Measurements from ENCODE around the gene PSMD5. TPM values are rescaled to one million over a fixed set of nuclear protein-coding genes. Genes with fewer than 3 reads are reported as not detected.

The PSMD5 gene
- total RNA-seq, 2 donors from 2014 or later: 59.5 to 70.4 TPM

DNA sequence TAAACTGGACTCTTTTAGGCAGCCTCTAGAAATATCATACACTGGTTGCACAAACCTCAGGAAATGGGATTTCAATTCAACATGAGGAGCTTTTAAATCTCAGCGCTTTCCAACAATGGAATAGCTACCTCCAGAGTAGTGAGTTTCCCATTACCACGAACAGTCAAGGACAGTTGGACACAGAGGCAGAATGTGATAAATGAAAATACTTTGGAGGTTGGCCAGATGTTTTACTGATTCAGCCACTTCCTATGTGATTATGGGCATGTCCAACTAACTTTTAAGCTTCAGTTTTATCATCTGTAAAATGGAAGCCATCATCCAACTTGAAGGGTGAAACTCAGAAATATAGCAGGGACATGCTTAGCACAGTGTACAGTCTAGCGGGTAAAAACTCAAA, 51.6 kb downstream of the PSMD5 start:
- peaks cover 8% of the 10 kb centered on the region for H3K36me3 Mint-ChIP-seq
- DNase-seq (ENCODE audit: low spot score) (no peak), ATAC-seq (no peak)
- H3K9me3 Mint-ChIP-seq: no peaks in the 10 kb centered on the region
- peak overlapping the region; percentile 96 for H3K4me3 Mint-ChIP-seq
- no peaks in the 10 kb centered on the region for H3K27me3 Mint-ChIP-seq
- H3K4me1 Mint-ChIP-seq (ENCODE audit: low read depth in 2 of 2): peaks cover 39 to 44% of the 10 kb centered on the region in 2 donors
- H3K27ac Mint-ChIP-seq: peak overlapping the region in 1 of 2 donors; percentile 80

DNA sequence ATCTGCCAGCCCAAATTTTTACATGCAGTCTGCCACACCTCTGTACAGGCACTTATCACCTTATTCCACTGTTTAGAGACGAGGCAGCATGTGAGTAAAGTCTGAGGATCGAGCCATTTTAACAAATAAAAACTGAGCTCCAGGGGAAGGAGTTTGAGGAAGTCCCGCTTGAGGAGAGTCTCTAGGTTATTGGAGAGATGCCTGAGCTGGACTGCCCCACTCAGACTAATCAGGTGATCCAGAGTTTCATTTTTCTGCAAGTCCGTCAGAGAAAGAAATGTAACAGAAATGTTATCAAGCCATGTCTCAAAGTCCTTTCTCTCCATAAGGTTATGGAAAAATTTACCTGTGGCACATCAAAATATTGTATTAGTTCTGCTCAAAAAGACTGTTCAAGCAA, 54.8 kb downstream of the PSMD5 start:
- no peak for ATAC-seq
- Mint-ChIP-seq H3K27ac (no peak overlapping the region), H3K9me3 (no peaks in the 10 kb centered on the region), H3K36me3 (peaks cover 10% of the 10 kb centered on the region), H3K4me1 (ENCODE audit: low read depth in 2 of 2) (peaks cover 40 to 48% of the 10 kb centered on the region in 2 donors), H3K27me3 (no peaks in the 10 kb centered on the region), H3K4me3 (no peak overlapping the region)
- no peak for DNase-seq (ENCODE audit: low spot score)

DNA sequence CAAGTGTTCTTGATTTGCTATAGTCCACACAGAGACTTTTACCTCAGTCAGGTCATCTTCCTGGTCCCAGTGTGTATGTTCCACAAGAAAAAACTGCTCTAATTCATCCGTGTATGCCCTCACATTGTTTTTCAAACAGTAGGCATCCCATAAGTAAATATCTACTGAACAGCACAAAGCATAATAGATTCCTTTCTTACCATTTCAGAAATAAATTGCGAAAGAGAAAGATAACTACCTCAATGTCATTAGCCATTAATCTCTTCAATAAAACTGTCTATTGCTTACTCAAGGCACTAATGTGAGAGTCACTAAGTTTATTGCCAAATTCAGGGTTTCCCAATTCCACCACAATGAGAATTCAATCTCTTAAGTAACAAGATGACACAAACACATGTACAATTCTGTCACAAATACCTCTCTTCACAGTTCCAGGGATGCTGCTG, 59.1 kb downstream of the PSMD5 start:
- Mint-ChIP-seq H3K27me3 (no peaks in the 10 kb centered on the region), H3K9me3 (no peaks in the 10 kb centered on the region), H3K4me1 (ENCODE audit: low read depth in 2 of 2) (peaks cover 31 to 36% of the 10 kb centered on the region in 2 donors), H3K4me3 (no peak overlapping the region), H3K36me3 (peaks cover 14% of the 10 kb centered on the region), H3K27ac (peak overlapping the region; percentile 46 to 81)
- ATAC-seq (peak; percentile 41 to 53), DNase-seq (ENCODE audit: low spot score) (no peak)

DNA sequence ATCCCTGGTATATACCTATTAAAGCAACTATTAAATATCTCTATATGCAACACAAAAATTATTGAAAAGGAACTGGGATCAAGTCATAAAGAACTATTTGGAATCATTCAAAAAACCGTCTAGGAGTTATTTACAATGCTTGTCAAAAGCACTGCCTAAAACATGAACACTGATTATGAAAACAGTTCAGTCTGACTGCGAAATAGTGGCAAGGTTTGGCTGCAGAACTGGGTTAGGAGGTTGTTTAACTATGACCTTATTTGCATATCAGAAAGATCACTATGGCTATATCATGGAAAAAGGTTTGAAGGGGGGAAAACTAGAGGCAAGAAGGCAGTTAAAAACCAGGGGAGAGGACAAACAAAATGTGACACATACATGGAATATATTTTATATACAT, 61.5 kb downstream of the PSMD5 start:
- H3K27ac Mint-ChIP-seq: no peak overlapping the region
- peaks cover 24 to 31% of the 10 kb centered on the region in 2 donors for H3K4me1 Mint-ChIP-seq (ENCODE audit: low read depth in 2 of 2)
- ATAC-seq (no peak), DNase-seq (ENCODE audit: low spot score) (no peak)
- H3K4me3 Mint-ChIP-seq: no peak overlapping the region
- H3K36me3 Mint-ChIP-seq: peaks cover 26% of the 10 kb centered on the region
- H3K9me3 Mint-ChIP-seq: no peaks in the 10 kb centered on the region
- H3K27me3 Mint-ChIP-seq: no peaks in the 10 kb centered on the region

DNA sequence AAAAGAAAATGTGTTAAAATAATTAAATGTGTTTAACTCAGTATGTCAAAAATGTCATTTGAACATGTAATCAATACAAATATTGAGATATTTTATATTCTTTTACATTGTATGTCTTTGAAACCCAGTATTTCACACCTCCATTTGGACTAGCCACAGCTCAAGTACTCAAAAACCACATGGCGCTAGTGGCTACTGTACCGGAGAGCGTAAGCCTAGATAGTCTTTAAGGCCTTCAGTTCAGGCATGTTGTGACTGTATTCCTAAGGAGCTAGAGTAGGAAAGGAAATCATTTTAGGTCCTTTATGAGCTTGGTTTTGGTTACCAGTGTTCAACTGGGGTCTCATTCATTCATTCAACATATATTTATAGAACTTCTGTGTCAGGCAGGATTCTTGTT, 62.4 kb downstream of the PSMD5 start:
- Mint-ChIP-seq H3K36me3 (peaks cover 29% of the 10 kb centered on the region), H3K9me3 (no peaks in the 10 kb centered on the region), H3K27ac (no peak overlapping the region), H3K4me3 (peak overlapping the region; percentile 46), H3K27me3 (no peaks in the 10 kb centered on the region), H3K4me1 (ENCODE audit: low read depth in 2 of 2) (peaks cover 21 to 29% of the 10 kb centered on the region in 2 donors)
- peak; percentile 59 to 71 for ATAC-seq
- DNase-seq (ENCODE audit: low spot score): no peak

DNA sequence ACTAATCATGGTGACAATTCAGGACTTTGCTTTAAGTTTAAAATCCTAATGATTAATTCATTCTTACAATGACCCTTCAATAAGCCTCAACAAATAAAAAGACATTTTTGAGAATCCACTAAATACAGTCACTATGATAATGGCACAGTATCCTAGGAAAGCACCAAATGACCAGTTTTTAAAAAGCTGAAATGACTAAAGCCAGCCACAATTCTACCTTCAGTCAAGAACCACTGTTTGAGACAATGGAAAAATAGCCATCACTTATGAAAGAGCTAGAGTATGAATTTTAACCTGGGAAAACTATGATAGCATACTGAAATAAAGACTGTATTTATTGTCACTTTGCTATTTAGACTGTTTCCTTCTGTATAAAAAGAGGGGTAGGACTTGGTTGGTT, 63.5 kb downstream of the PSMD5 start:
- Mint-ChIP-seq H3K9me3 (no peaks in the 10 kb centered on the region), H3K27ac (no peak overlapping the region), H3K27me3 (no peaks in the 10 kb centered on the region), H3K4me3 (no peak overlapping the region), H3K36me3 (peaks cover 36% of the 10 kb centered on the region), H3K4me1 (ENCODE audit: low read depth in 2 of 2) (peaks cover 25 to 27% of the 10 kb centered on the region in 2 donors)
- no peak for ATAC-seq
- no peak for DNase-seq (ENCODE audit: low spot score)

DNA sequence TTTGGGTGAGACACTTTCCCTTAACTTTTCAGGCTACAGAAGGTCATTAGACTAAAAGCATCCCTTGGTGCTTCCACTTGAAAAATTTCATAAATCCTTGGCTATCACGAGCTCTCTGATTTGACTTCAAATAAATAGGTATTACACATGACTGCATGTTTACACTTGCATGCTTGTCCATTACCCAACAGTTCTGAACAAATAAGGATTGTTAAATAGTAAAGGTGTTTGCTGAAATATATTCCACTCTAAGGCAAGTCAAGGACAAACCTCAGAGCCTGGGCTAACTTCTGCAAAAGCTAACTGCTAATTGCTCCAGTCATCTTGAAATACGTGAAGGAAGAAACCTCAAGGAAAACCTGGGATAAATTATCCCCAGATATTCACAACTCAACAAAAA, 64.0 kb downstream of the PSMD5 start:
- peaks cover 20 to 23% of the 10 kb centered on the region in 2 donors for H3K4me1 Mint-ChIP-seq (ENCODE audit: low read depth in 2 of 2)
- DNase-seq (ENCODE audit: low spot score) (no peak), ATAC-seq (no peak)
- no peaks in the 10 kb centered on the region for H3K9me3 Mint-ChIP-seq
- H3K36me3 Mint-ChIP-seq: peaks cover 36% of the 10 kb centered on the region
- no peak overlapping the region for H3K4me3 Mint-ChIP-seq
- H3K27ac Mint-ChIP-seq: no peak overlapping the region
- H3K27me3 Mint-ChIP-seq: no peaks in the 10 kb centered on the region

DNA sequence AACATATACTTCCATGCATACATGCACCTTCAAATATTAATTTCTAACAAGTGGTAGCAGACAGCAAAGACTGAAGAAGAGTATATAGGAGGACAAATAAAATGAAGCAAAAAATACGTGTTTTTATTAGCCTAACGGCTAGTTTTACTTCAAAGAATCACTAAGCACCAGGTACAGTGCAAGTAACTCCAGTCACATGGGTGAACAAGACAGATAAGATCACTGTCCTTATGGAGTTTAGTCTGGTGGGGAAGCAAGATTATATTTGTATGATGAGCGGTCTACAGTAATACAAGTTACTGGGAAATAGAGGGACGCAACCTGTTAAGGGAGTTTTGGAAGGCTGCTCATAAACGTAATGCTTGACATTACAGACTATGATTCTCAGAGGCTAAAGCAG, 65.5 kb downstream of the PSMD5 start:
- Mint-ChIP-seq H3K4me3 (no peak overlapping the region), H3K4me1 (ENCODE audit: low read depth in 2 of 2) (peaks cover 15 to 19% of the 10 kb centered on the region in 2 donors), H3K9me3 (no peaks in the 10 kb centered on the region), H3K27ac (no peak overlapping the region), H3K36me3 (peaks cover 41% of the 10 kb centered on the region), H3K27me3 (no peaks in the 10 kb centered on the region)
- no peak for DNase-seq (ENCODE audit: low spot score)
- ATAC-seq: no peak

DNA sequence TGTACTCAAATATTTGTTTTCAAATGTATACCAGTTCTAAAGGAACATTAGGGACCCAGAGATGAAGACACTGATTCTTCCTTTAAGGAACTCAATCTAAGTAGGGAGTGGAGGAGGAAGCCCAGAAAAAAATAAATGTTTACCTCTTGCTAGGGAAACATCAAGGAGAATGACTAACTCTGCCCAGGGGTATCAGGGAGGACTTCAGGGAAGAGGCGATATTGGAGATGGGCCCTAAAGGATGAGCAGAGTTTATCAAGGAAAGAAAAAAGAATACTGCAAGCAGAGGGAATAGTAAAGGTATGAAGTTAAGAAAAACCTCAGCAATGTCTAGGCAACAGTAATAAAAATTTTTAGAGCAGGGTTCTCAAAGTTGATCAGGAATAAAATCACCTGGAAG, 65.9 kb downstream of the PSMD5 start:
- H3K36me3 Mint-ChIP-seq: peaks cover 41% of the 10 kb centered on the region
- ATAC-seq: no peak
- no peak for DNase-seq (ENCODE audit: low spot score)
- no peaks in the 10 kb centered on the region for H3K27me3 Mint-ChIP-seq
- H3K4me3 Mint-ChIP-seq: no peak overlapping the region
- peaks cover 15 to 19% of the 10 kb centered on the region in 2 donors for H3K4me1 Mint-ChIP-seq (ENCODE audit: low read depth in 2 of 2)
- peak overlapping the region in 1 of 2 donors; percentile 34 for H3K27ac Mint-ChIP-seq
- no peaks in the 10 kb centered on the region for H3K9me3 Mint-ChIP-seq

DNA sequence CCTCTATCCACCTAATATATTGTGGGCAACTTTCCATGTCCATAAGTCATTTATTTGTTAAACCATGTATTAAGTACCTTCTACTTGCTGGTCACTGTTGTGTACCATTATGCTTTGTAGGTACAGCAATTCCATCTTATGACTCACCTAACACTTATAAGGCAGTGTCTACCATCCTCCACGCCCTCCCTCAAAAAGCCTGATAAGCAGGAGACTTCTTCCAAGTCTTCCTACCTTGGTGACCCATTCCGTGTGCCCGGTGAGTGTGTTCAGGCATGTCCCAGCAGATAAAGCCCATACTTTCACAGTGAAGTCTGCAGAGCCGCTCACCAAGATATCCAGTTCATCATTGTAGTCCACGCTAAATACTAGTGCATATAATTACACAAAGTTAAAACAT, 66.9 kb downstream of the PSMD5 start:
- no peak overlapping the region for H3K27ac Mint-ChIP-seq
- H3K27me3 Mint-ChIP-seq: no peaks in the 10 kb centered on the region
- H3K4me1 Mint-ChIP-seq (ENCODE audit: low read depth in 2 of 2): peaks cover 10 to 14% of the 10 kb centered on the region in 2 donors
- H3K36me3 Mint-ChIP-seq: peaks cover 41% of the 10 kb centered on the region
- no peak for ATAC-seq
- H3K4me3 Mint-ChIP-seq: no peak overlapping the region
- no peak for DNase-seq (ENCODE audit: low spot score)
- H3K9me3 Mint-ChIP-seq: no peaks in the 10 kb centered on the region

DNA sequence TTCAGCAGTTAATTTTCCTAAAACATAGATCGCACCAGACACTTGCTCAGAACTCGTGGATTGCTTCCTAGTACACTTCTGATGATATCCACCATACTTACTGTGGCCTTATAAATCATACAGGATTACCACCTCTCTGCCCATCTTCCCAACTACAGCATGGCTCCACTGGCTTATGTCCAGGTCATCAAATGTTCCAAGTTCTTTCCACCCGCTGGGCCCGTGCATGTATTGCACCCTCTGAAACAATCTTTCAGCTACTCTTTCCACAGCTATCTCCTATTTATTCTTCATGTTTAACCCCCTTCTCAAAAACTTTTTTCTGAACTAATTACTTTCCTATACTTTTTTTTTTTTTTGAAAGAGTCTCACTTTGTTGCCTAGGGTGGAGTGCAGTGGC, 68.0 kb downstream of the PSMD5 start:
- Mint-ChIP-seq H3K27ac (no peak overlapping the region), H3K9me3 (no peaks in the 10 kb centered on the region), H3K4me1 (ENCODE audit: low read depth in 2 of 2) (peaks cover 4 to 9% of the 10 kb centered on the region in 2 donors), H3K4me3 (no peak overlapping the region), H3K36me3 (peaks cover 46% of the 10 kb centered on the region), H3K27me3 (no peaks in the 10 kb centered on the region)
- ATAC-seq (no peak), DNase-seq (ENCODE audit: low spot score) (no peak)

DNA sequence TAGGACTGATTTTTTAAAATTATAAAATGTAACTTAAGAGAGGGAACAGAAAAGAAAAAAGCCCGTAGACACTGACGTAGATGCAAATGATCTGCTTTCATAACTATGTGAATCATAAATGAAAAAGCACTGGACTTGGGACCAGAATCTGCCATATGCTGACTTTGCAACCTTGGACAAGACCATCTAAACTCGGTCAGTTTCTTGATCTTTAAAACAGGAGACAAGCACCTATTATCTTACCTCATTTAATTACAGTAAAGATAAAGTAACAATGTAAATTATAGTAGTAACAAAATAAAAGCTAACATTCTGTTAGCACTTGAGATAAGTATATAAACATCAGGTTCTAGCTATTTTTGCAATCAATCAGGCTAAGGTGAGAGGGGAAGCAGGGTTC, 69.5 kb downstream of the PSMD5 start:
- peaks cover 48% of the 10 kb centered on the region for H3K36me3 Mint-ChIP-seq
- DNase-seq (ENCODE audit: low spot score): no peak
- H3K4me3 Mint-ChIP-seq: no peak overlapping the region
- no peak for ATAC-seq
- no peaks in the 10 kb centered on the region for H3K9me3 Mint-ChIP-seq
- H3K4me1 Mint-ChIP-seq (ENCODE audit: low read depth in 2 of 2): peaks cover 4 to 7% of the 10 kb centered on the region in 2 donors
- H3K27me3 Mint-ChIP-seq: no peaks in the 10 kb centered on the region
- no peak overlapping the region for H3K27ac Mint-ChIP-seq

DNA sequence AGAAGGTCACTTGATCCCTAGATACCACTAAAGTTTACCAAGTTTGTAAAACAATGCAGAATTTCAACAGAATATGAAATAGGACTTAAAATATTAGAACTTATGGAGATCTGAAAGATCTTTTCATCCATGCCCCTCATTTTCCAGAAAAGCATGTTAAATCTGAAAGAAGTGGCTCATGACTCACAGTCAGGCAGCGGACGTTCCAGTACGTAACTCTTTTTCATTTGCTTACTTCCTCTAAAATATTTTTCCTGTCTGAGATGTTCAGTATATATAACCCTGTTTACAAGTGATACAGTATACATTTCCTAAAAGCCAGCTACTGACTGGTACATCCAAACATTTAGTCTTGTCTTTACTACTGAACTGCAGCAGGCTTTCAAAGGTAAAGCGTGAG, 71.8 kb downstream of the PSMD5 start:
- ATAC-seq: no peak
- Mint-ChIP-seq H3K27me3 (no peaks in the 10 kb centered on the region), H3K9me3 (no peaks in the 10 kb centered on the region), H3K4me1 (ENCODE audit: low read depth in 2 of 2) (peaks cover 2 to 4% of the 10 kb centered on the region in 2 donors), H3K4me3 (no peak overlapping the region), H3K27ac (peak overlapping the region; percentile 18 to 37), H3K36me3 (peaks cover 38% of the 10 kb centered on the region)
- no peak for DNase-seq (ENCODE audit: low spot score)

DNA sequence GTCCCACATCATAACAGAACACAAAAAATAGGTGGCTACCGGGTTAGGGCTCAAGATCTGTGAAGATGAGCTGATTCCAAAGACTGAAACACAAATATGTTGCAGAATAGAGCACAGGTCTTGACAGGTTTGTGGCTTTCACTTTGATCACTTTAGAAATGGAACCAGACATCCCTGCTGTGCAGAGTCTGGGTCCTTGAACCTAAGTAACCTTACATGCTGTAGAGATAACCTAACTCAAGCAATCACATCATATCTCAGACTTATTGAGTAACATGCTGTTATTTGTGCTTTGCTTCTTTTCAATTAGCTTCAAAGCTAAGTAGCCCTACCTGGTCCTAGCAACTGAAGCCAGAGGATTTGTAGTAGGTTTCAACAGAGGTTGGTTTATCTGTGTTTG, 73.8 kb downstream of the PSMD5 start:
- H3K4me3 Mint-ChIP-seq: no peak overlapping the region
- H3K9me3 Mint-ChIP-seq: no peaks in the 10 kb centered on the region
- no peaks in the 10 kb centered on the region for H3K27me3 Mint-ChIP-seq

DNA sequence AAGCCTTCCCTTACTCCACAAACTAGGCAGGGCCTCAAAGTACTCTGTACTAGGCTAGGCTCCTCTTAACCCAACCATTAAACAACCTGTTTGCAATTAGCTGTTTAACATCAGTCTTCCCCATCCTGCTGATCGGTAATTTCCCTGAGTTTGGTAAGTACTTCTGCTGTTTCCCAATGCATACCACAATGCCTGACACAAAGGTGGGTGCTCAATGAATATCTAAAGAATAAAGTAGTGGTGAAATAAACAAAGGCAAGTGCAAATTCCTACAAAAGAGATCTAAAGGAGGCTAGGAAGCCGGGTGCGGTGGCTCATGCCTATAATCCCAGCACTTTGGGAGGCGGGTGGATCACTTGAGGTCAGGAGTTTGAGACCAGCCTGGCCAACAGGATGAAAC, 74.5 kb downstream of the PSMD5 start:
- ATAC-seq: no peak
- no peaks in the 10 kb centered on the region for H3K9me3 Mint-ChIP-seq
- peaks cover 0 to 5% of the 10 kb centered on the region in 2 donors for H3K4me1 Mint-ChIP-seq (ENCODE audit: low read depth in 2 of 2)
- no peak overlapping the region for H3K4me3 Mint-ChIP-seq
- H3K36me3 Mint-ChIP-seq: peaks cover 32% of the 10 kb centered on the region
- H3K27me3 Mint-ChIP-seq: no peaks in the 10 kb centered on the region
- no peak for DNase-seq (ENCODE audit: low spot score)
- peak overlapping the region in 1 of 2 donors; percentile 56 for H3K27ac Mint-ChIP-seq

More for the DNA sequence above, 73.8 kb downstream of the PSMD5 start:
- no peak for DNase-seq (ENCODE audit: low spot score)
- Mint-ChIP-seq H3K36me3 (peaks cover 32% of the 10 kb centered on the region), H3K27ac (no peak overlapping the region), H3K4me1 (ENCODE audit: low read depth in 2 of 2) (peaks cover 0 to 5% of the 10 kb centered on the region in 2 donors)
- ATAC-seq: no peak

Data from natural killer cell treated with Interleukin-12 subunit alpha and Interleukin-12 subunit beta and Interleukin-15 and Interleukin-18, amount 100 ng/mL, for 72 hours (primary cell).